SU-DHL-6 (cell line): Measurements from ENCODE around the gene WDR5B.

Experiments used
- H2AFZ ChIP-seq: fragments of 200-600 bp; sonication (generic); 2 replicates; pipeline ENCODE4 v1.6.1; 2014; ENCODE audit warnings: low read depth, mild to moderate bottlenecking, moderate library complexity, mixed read lengths, antibody characterized with exemption, low read length; ENCODE audit not compliant: severe bottlenecking
- H3F3A ChIP-seq: fragments of 200-600 bp; shearing (Covaris generic); 2 replicates; pipeline ENCODE4 v1.6.0; 2016; ENCODE audit warnings: antibody characterized with exemption, mild to moderate bottlenecking; ENCODE audit not compliant: insufficient read depth
- H3K27ac ChIP-seq: fragments of 200-600 bp; sonication (generic); 2 replicates; pipeline ENCODE4 v1.5.1; 2016; ENCODE audit warnings: low read depth, mild to moderate bottlenecking, low read length, moderate library complexity, mixed read lengths
- H3K27me3 ChIP-seq: fragments of 200-600 bp; sonication (generic), shearing (Covaris generic); 2 replicates; pipeline ENCODE4 v1.6.0; 2014; ENCODE audit warnings: mild to moderate bottlenecking, low read length
- H3K36me3 ChIP-seq: fragments of 200-600 bp; sonication (generic); 2 replicates; pipeline ENCODE4 v1.6.1; 2014; ENCODE audit warnings: mild to moderate bottlenecking, low read length, mixed read lengths
- H3K4me2 ChIP-seq: fragments of 300-600, 200-600 bp; shearing (Covaris generic), sonication (generic); 2 replicates; pipeline ENCODE4 v1.6.0; 2014; ENCODE audit warnings: low read length, low read depth, mild to moderate bottlenecking; ENCODE audit not compliant: poor library complexity, severe bottlenecking
- H3K4me3 ChIP-seq: fragments of 200-600 bp; sonication (generic); 2 replicates; pipeline ENCODE4 v1.5.1; 2014; ENCODE audit warnings: antibody characterized with exemption, low read length, mild to moderate bottlenecking, mixed read lengths; ENCODE audit not compliant: insufficient read depth, poor library complexity, severe bottlenecking
- H3K79me2 ChIP-seq: fragments of 200-600 bp; sonication (generic); 2 replicates; pipeline ENCODE4 v1.6.1; 2014; ENCODE audit warnings: mild to moderate bottlenecking, low read length, moderate library complexity; ENCODE audit not compliant: insufficient read depth
- H3K9ac ChIP-seq: fragments of 200-600 bp; sonication (generic); 2 replicates; pipeline ENCODE4 v1.7.0; 2014; ENCODE audit warnings: mild to moderate bottlenecking, low read length
- H3K9me2 ChIP-seq: fragments of 200-600 bp; sonication (generic); replicated peaks from 2 replicates; pipeline ENCODE4 v1.6.1; 2014; ENCODE audit warnings: low read length; ENCODE audit not compliant: insufficient read depth
- H3K9me3 ChIP-seq: fragments of 200-600 bp; sonication (generic); 2 replicates; pipeline ENCODE4 v1.6.1; 2014; ENCODE audit warnings: low read length, mixed read lengths; ENCODE audit not compliant: insufficient read depth
- H4K20me1 ChIP-seq: fragments of 200-600 bp; sonication (generic); 2 replicates; pipeline ENCODE4 v1.6.1; 2014; ENCODE audit warnings: low read depth, mild to moderate bottlenecking, antibody characterized with exemption, low read length, moderate library complexity, mixed read lengths
- CTCF ChIP-seq: fragments of 200-600 bp; sonication (generic); IDR thresholded peaks from one replicate; pipeline ENCODE4 v1.5.1; 2017; ENCODE audit warnings: antibody characterized with exemption, mild to moderate bottlenecking, low read length, moderate library complexity; ENCODE audit not compliant: insufficient read depth, poor library complexity, severe bottlenecking
- EZH2phosphoT487 ChIP-seq: fragments of 200-600 bp; sonication (generic), shearing (Covaris generic); conservative IDR thresholded peaks from 2 replicates; pipeline ENCODE4 v1.6.1; 2018; ENCODE audit warnings: mild to moderate bottlenecking, antibody characterized with exemption, low read length, moderate library complexity, mixed read lengths

Gene WDR5B

DNA sequence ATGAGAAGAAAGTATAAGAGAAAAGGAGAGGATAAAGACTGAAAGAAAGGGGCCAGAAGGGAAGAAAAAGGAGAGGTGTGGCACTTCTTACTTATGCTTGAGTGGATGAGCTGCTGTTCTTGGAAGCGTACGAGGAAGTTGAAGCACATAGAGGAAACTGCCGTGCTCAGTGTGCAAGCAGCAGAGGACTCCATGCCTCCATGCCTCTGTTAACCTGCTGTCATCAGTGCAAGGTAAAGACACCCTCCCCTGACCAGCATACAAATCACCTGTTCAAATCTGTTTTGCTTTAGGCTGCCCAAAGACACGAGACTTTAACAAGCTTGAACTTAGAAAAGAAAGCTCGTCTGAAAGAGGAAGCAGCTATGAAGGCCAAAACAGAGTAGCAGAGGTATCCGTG is 6.4 kb downstream of the WDR5B start:
- H3K36me3 ChIP-seq = peaks cover 18% of the 10 kb centered on the region; the same call in 1 of the 2 replicates
- no peak for TF ChIP-seq CTCF
- TF ChIP-seq EZH2phosphoT487 = no peak

DNA sequence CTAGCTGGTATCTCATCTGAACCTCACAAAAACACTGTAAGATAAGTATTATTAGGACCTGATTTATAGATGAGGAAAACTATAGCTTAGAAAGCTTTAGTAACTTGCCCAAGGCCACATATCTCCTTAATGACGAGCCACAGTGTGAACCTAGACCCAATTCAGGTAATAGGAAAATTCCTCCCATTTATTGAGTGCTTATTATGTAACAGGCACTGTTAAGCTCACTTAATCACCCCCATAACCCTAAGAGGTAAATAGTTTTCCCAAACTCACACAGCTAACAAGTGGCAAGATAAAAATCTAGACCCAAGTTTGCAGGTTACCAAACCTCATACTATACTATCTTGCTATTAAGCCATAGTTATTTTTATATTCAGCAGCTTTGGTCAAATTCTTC is 7.9 kb downstream of the WDR5B start:
- Histone ChIP-seq H3K9ac (no peak overlapping the region), H3K27me3 (no peaks in the 10 kb centered on the region), H4K20me1 (no peaks in the 10 kb centered on the region), H3K79me2 (no peaks in the 10 kb centered on the region), H3K9me3 (no peaks in the 10 kb centered on the region), H3K4me3 (no peak overlapping the region), H3K27ac (no peak overlapping the region), H3K4me2 (no peak overlapping the region), H3F3A (peaks cover 2% of the 10 kb centered on the region; the same call in 1 of the 2 replicates), H3K36me3 (peaks cover 20% of the 10 kb centered on the region; the same call in 1 of the 2 replicates), H3K9me2 (no peaks in the 10 kb centered on the region), H2AFZ (no peak overlapping the region)
- no peak for TF ChIP-seq EZH2phosphoT487
- no peak for TF ChIP-seq CTCF

More for the DNA sequence above, 6.4 kb downstream of the WDR5B start:
- no peak overlapping the region for H3K9ac ChIP-seq
- H3K9me3 ChIP-seq = no peaks in the 10 kb centered on the region
- H3K4me3 ChIP-seq = no peak overlapping the region
- no peaks in the 10 kb centered on the region for H3K27me3 ChIP-seq
- H3K9me2 ChIP-seq = no peaks in the 10 kb centered on the region
- H3K27ac ChIP-seq = no peak overlapping the region
- no peak overlapping the region for H2AFZ ChIP-seq
- H4K20me1 ChIP-seq = no peaks in the 10 kb centered on the region
- no peak overlapping the region for H3K4me2 ChIP-seq
- peaks cover 2% of the 10 kb centered on the region; the same call in 1 of the 2 replicates for H3F3A ChIP-seq
- no peaks in the 10 kb centered on the region for H3K79me2 ChIP-seq

- Histone ChIP-seq H2AFZ (no peak overlapping the region), H3K27me3 (no peaks in the 10 kb centered on the region), H3K9ac (no peak overlapping the region), H3K27ac (no peak overlapping the region), H3K4me2 (no peak overlapping the region), H3K36me3 (peaks cover 20% of the 10 kb centered on the region; the same call in 1 of the 2 replicates), H3F3A (0 out of 2 replicates have a peak, but pooled peaks cover 2% of the 10 kb centered on the region), H4K20me1 (no peaks in the 10 kb centered on the region), H3K9me2 (no peaks in the 10 kb centered on the region), H3K79me2 (no peaks in the 10 kb centered on the region), H3K4me3 (no peak overlapping the region), H3K9me3 (no peaks in the 10 kb centered on the region)
- no peak for TF ChIP-seq CTCF
- no peak for TF ChIP-seq EZH2phosphoT487
Observed at GRCh38 chr3:122406198-122406597, 9.7 kb downstream of the WDR5B start.

DNA sequence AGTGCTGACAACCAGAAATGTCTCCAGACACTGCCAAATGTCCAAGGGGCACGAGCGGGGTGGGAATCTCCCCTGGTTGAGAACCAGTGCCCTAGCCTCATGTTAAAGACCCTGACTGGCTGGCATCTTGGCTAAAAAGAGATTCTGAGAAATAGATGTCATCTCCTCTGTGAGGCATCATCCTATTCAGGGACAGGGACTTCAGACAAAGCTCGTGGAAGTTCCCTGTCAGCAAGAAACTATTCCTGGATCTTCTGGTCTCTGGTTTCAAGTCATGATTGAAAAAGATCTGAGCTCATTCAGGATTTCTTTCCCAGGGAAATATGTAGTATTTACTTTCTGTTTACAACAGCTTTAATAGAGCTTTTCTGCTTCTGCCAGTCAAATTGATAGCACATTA is 10.8 kb downstream of the WDR5B start:
- peaks cover 20% of the 10 kb centered on the region; the same call in 1 of the 2 replicates for H3K36me3 ChIP-seq
- H3K79me2 ChIP-seq = no peaks in the 10 kb centered on the region
- no peak overlapping the region for H3K9ac ChIP-seq
- no peak overlapping the region for H3K27ac ChIP-seq
- H3F3A ChIP-seq = 0 out of 2 replicates have a peak, but pooled peaks cover 2% of the 10 kb centered on the region
- H3K27me3 ChIP-seq = no peaks in the 10 kb centered on the region
- H3K9me2 ChIP-seq = no peaks in the 10 kb centered on the region
- no peak overlapping the region for H3K4me2 ChIP-seq
- no peak overlapping the region for H3K4me3 ChIP-seq
- H3K9me3 ChIP-seq = no peaks in the 10 kb centered on the region
- H4K20me1 ChIP-seq = no peaks in the 10 kb centered on the region
- TF ChIP-seq CTCF (no peak), EZH2phosphoT487 (no peak)
- H2AFZ ChIP-seq = no peak overlapping the region
